SU-DHL-6 (cell line): Measurements from ENCODE around the gene ZNF804B.

Source experiments
- H2AFZ ChIP-seq: fragments of 200-600 bp; sonication (generic); 2 replicates; pipeline ENCODE4 v1.6.1; 2014; ENCODE audit warnings: low read depth, mild to moderate bottlenecking, moderate library complexity, mixed read lengths, antibody characterized with exemption, low read length; ENCODE audit not compliant: severe bottlenecking
- H3F3A ChIP-seq: fragments of 200-600 bp; shearing (Covaris generic); 2 replicates; pipeline ENCODE4 v1.6.0; 2016; ENCODE audit warnings: antibody characterized with exemption, mild to moderate bottlenecking; ENCODE audit not compliant: insufficient read depth
- H3K27ac ChIP-seq: fragments of 200-600 bp; sonication (generic); 2 replicates; pipeline ENCODE4 v1.5.1; 2016; ENCODE audit warnings: low read depth, mild to moderate bottlenecking, low read length, moderate library complexity, mixed read lengths
- H3K27me3 ChIP-seq: fragments of 200-600 bp; sonication (generic), shearing (Covaris generic); 2 replicates; pipeline ENCODE4 v1.6.0; 2014; ENCODE audit warnings: mild to moderate bottlenecking, low read length
- H3K36me3 ChIP-seq: fragments of 200-600 bp; sonication (generic); 2 replicates; pipeline ENCODE4 v1.6.1; 2014; ENCODE audit warnings: mild to moderate bottlenecking, low read length, mixed read lengths
- H3K4me2 ChIP-seq: fragments of 300-600, 200-600 bp; shearing (Covaris generic), sonication (generic); 2 replicates; pipeline ENCODE4 v1.6.0; 2014; ENCODE audit warnings: low read length, low read depth, mild to moderate bottlenecking; ENCODE audit not compliant: poor library complexity, severe bottlenecking
- H3K4me3 ChIP-seq: fragments of 200-600 bp; sonication (generic); 2 replicates; pipeline ENCODE4 v1.5.1; 2014; ENCODE audit warnings: antibody characterized with exemption, low read length, mild to moderate bottlenecking, mixed read lengths; ENCODE audit not compliant: insufficient read depth, poor library complexity, severe bottlenecking
- H3K79me2 ChIP-seq: fragments of 200-600 bp; sonication (generic); 2 replicates; pipeline ENCODE4 v1.6.1; 2014; ENCODE audit warnings: mild to moderate bottlenecking, low read length, moderate library complexity; ENCODE audit not compliant: insufficient read depth
- H3K9ac ChIP-seq: fragments of 200-600 bp; sonication (generic); 2 replicates; pipeline ENCODE4 v1.7.0; 2014; ENCODE audit warnings: mild to moderate bottlenecking, low read length
- H3K9me2 ChIP-seq: fragments of 200-600 bp; sonication (generic); replicated peaks from 2 replicates; pipeline ENCODE4 v1.6.1; 2014; ENCODE audit warnings: low read length; ENCODE audit not compliant: insufficient read depth
- H3K9me3 ChIP-seq: fragments of 200-600 bp; sonication (generic); 2 replicates; pipeline ENCODE4 v1.6.1; 2014; ENCODE audit warnings: low read length, mixed read lengths; ENCODE audit not compliant: insufficient read depth
- H4K20me1 ChIP-seq: fragments of 200-600 bp; sonication (generic); 2 replicates; pipeline ENCODE4 v1.6.1; 2014; ENCODE audit warnings: low read depth, mild to moderate bottlenecking, antibody characterized with exemption, low read length, moderate library complexity, mixed read lengths
- EZH2phosphoT487 ChIP-seq: fragments of 200-600 bp; sonication (generic), shearing (Covaris generic); conservative IDR thresholded peaks from 2 replicates; pipeline ENCODE4 v1.6.1; 2018; ENCODE audit warnings: mild to moderate bottlenecking, antibody characterized with exemption, low read length, moderate library complexity, mixed read lengths
- TF ChIP-seq, protein P1 (sequence below): fragments of 200-600 bp; sonication (generic); IDR thresholded peaks from one replicate; pipeline ENCODE4 v1.5.1; 2017; ENCODE audit warnings: antibody characterized with exemption, mild to moderate bottlenecking, low read length, moderate library complexity; ENCODE audit not compliant: insufficient read depth, poor library complexity, severe bottlenecking

The ZNF804B gene

DNA sequence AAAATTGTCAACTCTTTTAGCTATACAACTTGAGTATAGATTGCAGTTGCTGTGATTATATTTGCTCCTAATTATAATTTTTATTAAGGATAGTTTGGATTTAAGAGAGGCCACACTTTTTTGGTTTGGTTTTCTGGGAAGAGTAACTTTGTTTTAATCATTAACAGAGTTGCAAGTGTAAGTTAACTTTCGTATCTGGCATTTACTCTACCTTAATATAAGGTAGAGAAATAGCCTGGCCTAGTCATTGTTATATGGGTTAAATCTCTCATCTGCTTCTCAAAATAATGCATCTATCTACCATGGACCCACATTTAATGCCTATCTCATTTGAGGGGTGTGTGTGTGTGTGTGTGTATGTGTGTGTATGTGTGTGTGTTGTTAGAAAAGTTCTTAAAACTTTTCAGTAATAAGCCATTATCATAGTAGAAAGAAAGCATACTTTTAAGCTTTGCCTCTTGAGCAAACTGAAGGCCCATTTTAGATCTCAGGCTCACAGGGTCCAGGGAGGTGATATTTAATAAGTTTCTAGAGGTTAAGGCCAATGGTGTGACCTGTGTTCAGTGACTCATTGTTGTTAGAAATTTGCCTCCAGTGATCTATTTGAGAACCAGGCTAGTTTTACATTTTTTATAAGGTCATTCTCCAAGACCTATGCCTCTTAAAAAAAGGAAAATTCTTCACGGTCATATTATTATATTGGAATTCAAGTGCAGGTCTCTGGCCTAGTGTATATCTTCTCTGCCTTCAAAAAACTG, 47.0 kb downstream of the ZNF804B start:
- H3K79me2 ChIP-seq = no peaks in the 10 kb centered on the region
- no peaks in the 10 kb centered on the region for H3K36me3 ChIP-seq
- no peak overlapping the region for H3K27ac ChIP-seq
- H3F3A ChIP-seq = no peaks in the 10 kb centered on the region
- H3K9me2 ChIP-seq = no peaks in the 10 kb centered on the region
- H4K20me1 ChIP-seq = no peaks in the 10 kb centered on the region
- TF ChIP-seq, protein P1, sequence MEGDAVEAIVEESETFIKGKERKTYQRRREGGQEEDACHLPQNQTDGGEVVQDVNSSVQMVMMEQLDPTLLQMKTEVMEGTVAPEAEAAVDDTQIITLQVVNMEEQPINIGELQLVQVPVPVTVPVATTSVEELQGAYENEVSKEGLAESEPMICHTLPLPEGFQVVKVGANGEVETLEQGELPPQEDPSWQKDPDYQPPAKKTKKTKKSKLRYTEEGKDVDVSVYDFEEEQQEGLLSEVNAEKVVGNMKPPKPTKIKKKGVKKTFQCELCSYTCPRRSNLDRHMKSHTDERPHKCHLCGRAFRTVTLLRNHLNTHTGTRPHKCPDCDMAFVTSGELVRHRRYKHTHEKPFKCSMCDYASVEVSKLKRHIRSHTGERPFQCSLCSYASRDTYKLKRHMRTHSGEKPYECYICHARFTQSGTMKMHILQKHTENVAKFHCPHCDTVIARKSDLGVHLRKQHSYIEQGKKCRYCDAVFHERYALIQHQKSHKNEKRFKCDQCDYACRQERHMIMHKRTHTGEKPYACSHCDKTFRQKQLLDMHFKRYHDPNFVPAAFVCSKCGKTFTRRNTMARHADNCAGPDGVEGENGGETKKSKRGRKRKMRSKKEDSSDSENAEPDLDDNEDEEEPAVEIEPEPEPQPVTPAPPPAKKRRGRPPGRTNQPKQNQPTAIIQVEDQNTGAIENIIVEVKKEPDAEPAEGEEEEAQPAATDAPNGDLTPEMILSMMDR = no peak
- no peak for TF ChIP-seq EZH2phosphoT487
- H3K4me2 ChIP-seq = no peak overlapping the region
- H3K9me3 ChIP-seq = no peaks in the 10 kb centered on the region
- H3K27me3 ChIP-seq = no peaks in the 10 kb centered on the region
- no peak overlapping the region for H3K4me3 ChIP-seq
- no peak overlapping the region for H3K9ac ChIP-seq
- no peak overlapping the region for H2AFZ ChIP-seq

DNA sequence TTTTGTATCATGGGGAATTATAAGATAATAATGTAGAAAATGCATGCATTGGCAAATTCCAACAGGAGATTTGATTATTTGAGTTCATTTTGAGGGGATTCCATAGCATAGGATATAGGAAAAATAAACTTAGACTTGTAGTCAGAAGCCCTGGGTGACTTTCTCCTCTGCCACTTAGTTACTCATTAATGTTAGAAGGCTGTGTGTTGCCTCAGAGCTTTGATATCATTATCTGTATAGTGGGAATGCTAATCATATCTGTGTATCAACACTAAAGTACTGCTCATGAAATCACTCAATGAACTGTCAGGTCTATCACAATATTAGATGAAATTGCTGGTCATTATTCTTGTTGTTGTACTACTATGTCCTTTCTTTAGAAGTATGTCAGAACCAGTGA, 59.1 kb downstream of the ZNF804B start:
- H3K4me2 ChIP-seq = no peak overlapping the region
- no peaks in the 10 kb centered on the region for H3K36me3 ChIP-seq
- no peak overlapping the region for H3K9ac ChIP-seq
- no peaks in the 10 kb centered on the region for H3K9me3 ChIP-seq
- TF ChIP-seq, protein P1 = no peak
- TF ChIP-seq EZH2phosphoT487 = no peak
- H3F3A ChIP-seq = no peaks in the 10 kb centered on the region
- H2AFZ ChIP-seq = no peak overlapping the region
- H3K27ac ChIP-seq = no peak overlapping the region
- H3K27me3 ChIP-seq = no peaks in the 10 kb centered on the region
- no peaks in the 10 kb centered on the region for H3K79me2 ChIP-seq
- H4K20me1 ChIP-seq = no peaks in the 10 kb centered on the region
- no peak overlapping the region for H3K4me3 ChIP-seq
- H3K9me2 ChIP-seq = no peaks in the 10 kb centered on the region

DNA sequence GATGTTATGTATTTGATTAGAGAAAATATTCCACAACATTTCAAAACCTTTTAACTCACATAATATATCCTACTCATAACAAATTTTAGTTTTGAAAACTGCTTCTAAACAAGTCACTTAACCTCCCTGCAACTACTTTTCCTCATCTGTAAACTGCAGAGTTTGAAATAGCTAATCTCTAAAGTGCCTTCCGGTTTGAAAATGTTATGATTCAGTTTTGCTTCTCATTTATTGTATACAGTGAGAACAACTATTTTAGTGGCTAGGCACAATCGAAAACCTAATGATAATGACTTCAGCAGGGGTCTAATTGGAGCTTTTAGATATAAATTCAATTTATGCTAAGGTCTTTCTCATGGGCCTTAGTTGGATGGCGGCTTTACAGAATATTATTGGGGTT, 66.7 kb downstream of the ZNF804B start:
- H3K9me2 ChIP-seq = no peaks in the 10 kb centered on the region

More for the DNA sequence above, 66.7 kb downstream of the ZNF804B start:
- Histone ChIP-seq H3F3A (no peaks in the 10 kb centered on the region), H3K36me3 (no peaks in the 10 kb centered on the region), H3K9ac (no peak overlapping the region), H3K4me3 (no peak overlapping the region), H4K20me1 (no peaks in the 10 kb centered on the region), H3K27me3 (no peaks in the 10 kb centered on the region), H3K9me3 (no peaks in the 10 kb centered on the region), H3K27ac (no peak overlapping the region), H3K4me2 (no peak overlapping the region), H3K79me2 (no peaks in the 10 kb centered on the region), H2AFZ (no peak overlapping the region)
- TF ChIP-seq, protein P1 = no peak
- no peak for TF ChIP-seq EZH2phosphoT487
